PFSK-1 (cell line): ENCODE measurements around the gene GSE1.

Experiments used
- FOXP2 ChIP-seq: optimal IDR thresholded peaks from 2 replicates; pipeline ENCODE3; 2011; ENCODE audit warnings: borderline replicate concordance, control low read depth, inconsistent platforms; ENCODE audit not compliant: insufficient read depth; ENCODE audit errors: extremely low read length, extremely low read depth
- TAF1 ChIP-seq: IDR thresholded peaks from 2 replicates; pipeline ENCODE4 v1.6.1; 2012; ENCODE audit warnings: low read length, control low read depth, borderline replicate concordance; ENCODE audit not compliant: insufficient read depth
- TF ChIP-seq, protein P1 (sequence below), 2 experiments: IDR thresholded peaks; 2 replicates each; pipeline versions ENCODE4 v1.6.1 to v1.8.0; 2011 to 2012; ENCODE audit warnings: low read depth in 2 of 2, low read length in 2 of 2, control low read depth in 1 of 2, inconsistent platforms in 1 of 2, mild to moderate bottlenecking in 1 of 2, moderate library complexity in 1 of 2; ENCODE audit not compliant: insufficient read depth in 1 of 2

GRCh38 chr16:85626191-85626981, 13.3 kb downstream of the GSE1 start:
- TF ChIP-seq TAF1 (no peak), FOXP2 (no peak)
- TF ChIP-seq, protein P1, sequence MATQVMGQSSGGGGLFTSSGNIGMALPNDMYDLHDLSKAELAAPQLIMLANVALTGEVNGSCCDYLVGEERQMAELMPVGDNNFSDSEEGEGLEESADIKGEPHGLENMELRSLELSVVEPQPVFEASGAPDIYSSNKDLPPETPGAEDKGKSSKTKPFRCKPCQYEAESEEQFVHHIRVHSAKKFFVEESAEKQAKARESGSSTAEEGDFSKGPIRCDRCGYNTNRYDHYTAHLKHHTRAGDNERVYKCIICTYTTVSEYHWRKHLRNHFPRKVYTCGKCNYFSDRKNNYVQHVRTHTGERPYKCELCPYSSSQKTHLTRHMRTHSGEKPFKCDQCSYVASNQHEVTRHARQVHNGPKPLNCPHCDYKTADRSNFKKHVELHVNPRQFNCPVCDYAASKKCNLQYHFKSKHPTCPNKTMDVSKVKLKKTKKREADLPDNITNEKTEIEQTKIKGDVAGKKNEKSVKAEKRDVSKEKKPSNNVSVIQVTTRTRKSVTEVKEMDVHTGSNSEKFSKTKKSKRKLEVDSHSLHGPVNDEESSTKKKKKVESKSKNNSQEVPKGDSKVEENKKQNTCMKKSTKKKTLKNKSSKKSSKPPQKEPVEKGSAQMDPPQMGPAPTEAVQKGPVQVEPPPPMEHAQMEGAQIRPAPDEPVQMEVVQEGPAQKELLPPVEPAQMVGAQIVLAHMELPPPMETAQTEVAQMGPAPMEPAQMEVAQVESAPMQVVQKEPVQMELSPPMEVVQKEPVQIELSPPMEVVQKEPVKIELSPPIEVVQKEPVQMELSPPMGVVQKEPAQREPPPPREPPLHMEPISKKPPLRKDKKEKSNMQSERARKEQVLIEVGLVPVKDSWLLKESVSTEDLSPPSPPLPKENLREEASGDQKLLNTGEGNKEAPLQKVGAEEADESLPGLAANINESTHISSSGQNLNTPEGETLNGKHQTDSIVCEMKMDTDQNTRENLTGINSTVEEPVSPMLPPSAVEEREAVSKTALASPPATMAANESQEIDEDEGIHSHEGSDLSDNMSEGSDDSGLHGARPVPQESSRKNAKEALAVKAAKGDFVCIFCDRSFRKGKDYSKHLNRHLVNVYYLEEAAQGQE (IDR thresholded peaks at IDR 0.05; ENCODE audit: insufficient read depth in 1 of 2, low read depth in 2 of 2, low read length in 2 of 2), result no peak
